ENCODE measurements around the gene RAP1A.

The RAP1A gene

GRCh38 chr1:111751906-111752575, 132.5 kb downstream of the RAP1A start:
- DNase-seq (ENCODE audit: extremely low read depth in 1 of 2, low read depth in 1 of 2) = no peak

DNA sequence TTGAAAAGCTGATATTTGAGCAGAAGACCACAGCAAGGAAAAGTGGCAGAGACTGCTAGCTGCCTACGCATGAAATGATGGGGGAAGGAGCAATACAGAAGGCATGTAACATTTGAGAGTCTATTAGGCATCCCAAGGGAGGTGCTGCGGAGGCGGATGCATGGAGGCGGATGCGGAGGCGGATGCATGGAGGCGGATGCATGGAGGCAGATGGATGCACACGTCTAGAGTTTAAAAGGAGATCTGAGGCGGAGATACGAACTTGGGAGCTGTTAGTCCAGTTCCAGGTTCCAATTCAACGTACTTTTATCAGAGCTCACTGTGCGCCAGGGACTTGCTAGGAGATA, 135.4 kb downstream of the RAP1A start:
- DNase-seq (ENCODE audit: extremely low read depth in 1 of 2, low read depth in 1 of 2) = peak in 1 of 2 donors; percentile 15

GRCh38 chr1:111755331-111756123, 135.9 kb downstream of the RAP1A start, which contains the start of gene DDX20:
DDX20 (plus strand) TSS chr1:111755901; CDS start chr1:111755925, 24 bp downstream.
- DNase-seq (ENCODE audit: extremely low read depth in 1 of 2, low read depth in 1 of 2) = peak; percentile 86 to 88

DNA sequence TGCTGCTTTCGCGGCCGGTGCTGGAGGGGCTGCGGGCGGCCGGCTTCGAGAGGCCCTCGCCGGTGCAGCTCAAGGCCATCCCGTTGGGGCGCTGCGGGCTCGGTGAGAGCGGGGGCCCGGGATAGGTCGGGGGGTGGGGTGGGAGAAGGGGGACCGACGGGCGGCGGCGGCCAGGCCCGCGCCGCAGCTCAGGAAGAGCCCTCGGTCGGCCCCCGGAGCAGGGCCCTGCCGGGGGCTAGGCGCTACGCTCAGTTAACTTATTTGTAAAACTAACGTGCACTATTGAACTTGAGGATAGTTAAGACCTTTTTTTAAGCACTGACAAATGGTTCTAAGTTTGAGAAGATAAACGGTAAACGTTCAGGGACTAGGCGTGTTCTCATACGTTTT, 136.5 kb downstream of the RAP1A start:
- no peak for DNase-seq (ENCODE audit: extremely low read depth in 1 of 2, low read depth in 1 of 2)

GRCh38 chr1:111758373-111758772, 138.8 kb downstream of the RAP1A start:
- no peak for DNase-seq (ENCODE audit: extremely low read depth in 1 of 2, low read depth in 1 of 2)

GRCh38 chr1:111761717-111762116, 142.1 kb downstream of the RAP1A start:
- DNase-seq (ENCODE audit: extremely low read depth in 1 of 2, low read depth in 1 of 2) = no peak

- no peak for DNase-seq (ENCODE audit: extremely low read depth in 1 of 2, low read depth in 1 of 2)
Observed at GRCh38 chr1:111762332-111762731, 142.7 kb downstream of the RAP1A start.
